Fibroblast of lung (primary cell): Measurements from ENCODE around the gene SH3RF1. TPM values are rescaled to one million over a fixed set of nuclear protein-coding genes. Genes with fewer than 3 reads are reported as not detected.

Experiments used
- DNase-seq, 2 donors: peaks; one replicate each; pipeline versions ENCODE4 v3.0.0 to v3.0.0-alpha.2; 2010; ENCODE audit warnings: low read depth in 2 of 2
- H2AFZ ChIP-seq: 2 replicates; pipeline ENCODE4 v1.5.1; 2012; ENCODE audit warnings: low read length, control low read depth, inconsistent platforms
- H3K27ac ChIP-seq: 2 replicates; pipeline ENCODE4 v1.5.1; 2011; ENCODE audit warnings: low read length, control low read depth; ENCODE audit not compliant: insufficient read depth
- H3K27me3 ChIP-seq: 2 replicates; pipeline ENCODE4 v1.5.1; 2011; ENCODE audit warnings: mild to moderate bottlenecking, low read length; ENCODE audit not compliant: control insufficient read depth, insufficient read depth
- H3K36me3 ChIP-seq: 2 replicates; pipeline ENCODE4 v1.5.1; 2011; ENCODE audit warnings: low read length; ENCODE audit not compliant: control insufficient read depth, insufficient read depth
- H3K4me1 ChIP-seq: 2 replicates; pipeline ENCODE4 v1.5.1; 2011; ENCODE audit warnings: low read length; ENCODE audit not compliant: control insufficient read depth, insufficient read depth; ENCODE audit errors: extremely low read depth
- H3K4me2 ChIP-seq: 2 replicates; pipeline ENCODE4 v1.5.1; 2011; ENCODE audit warnings: low read length, control low read depth; ENCODE audit not compliant: insufficient read depth; ENCODE audit errors: extremely low read depth
- H3K4me3 ChIP-seq, 4 experiments: fragments of 200-600 bp in 1 of 4; sonication (generic) in 1 of 4; replicated peaks in 1 of 4; 2 replicates each; pipeline ENCODE4 v1.5.1; 2011 to 2016; ENCODE audit warnings: low read length in 4 of 4, low read depth in 3 of 4, mild to moderate bottlenecking in 3 of 4, control low read depth in 2 of 4, inconsistent platforms in 1 of 4, mixed read lengths in 1 of 4; ENCODE audit not compliant: insufficient read depth in 1 of 4; ENCODE audit errors: control extremely low read depth in 1 of 4
- H3K79me2 ChIP-seq: 2 replicates; pipeline ENCODE4 v1.5.1; 2012; ENCODE audit warnings: mild to moderate bottlenecking, low read length, inconsistent platforms; ENCODE audit not compliant: control insufficient read depth, insufficient read depth
- H3K9ac ChIP-seq: 2 replicates; pipeline ENCODE4 v1.5.1; 2011; ENCODE audit warnings: mild to moderate bottlenecking, low read length, control low read depth; ENCODE audit not compliant: insufficient read depth
- H3K9me3 ChIP-seq: 2 replicates; pipeline ENCODE4 v1.5.1; 2012; ENCODE audit warnings: low read depth, low read length; ENCODE audit not compliant: control insufficient read depth, insufficient read depth
- H4K20me1 ChIP-seq: 2 replicates; pipeline ENCODE4 v1.5.1; 2011; ENCODE audit warnings: low read length; ENCODE audit not compliant: control insufficient read depth, insufficient read depth; ENCODE audit errors: extremely low read depth
- EZH2 ChIP-seq: IDR thresholded peaks from 2 replicates; pipeline ENCODE4 v1.5.1; 2012; ENCODE audit warnings: low read length, control low read depth, mild to moderate bottlenecking; ENCODE audit errors: missing control alignments
- polyA plus RNA-seq, 2 donors: library from polyadenylated mRNA; depleted of rRNA in 1 of 2; stranded (reverse) in 1 of 2; unstranded in 1 of 2; fragments of >200 nt; gene quantifications; 2 replicates each; pipeline ENCODE4 v1.2.1, GENCODE V29; 2011 to 2012; ENCODE audit warnings: missing spikeins in 1 of 2
- total RNA-seq: library from RNA; depleted of rRNA; stranded (reverse); fragments of >200 nt; gene quantifications from 2 replicates; pipeline ENCODE4 v1.2.1, GENCODE V29; 2014
- TF ChIP-seq, protein P1 (sequence below), 2 donors: IDR thresholded peaks in 1 of 2; conservative IDR thresholded peaks in 1 of 2; 1 replicate in 1 of 2; 2 replicates in 1 of 2; pipeline ENCODE4 v1.5.1; 2011 to 2012; ENCODE audit warnings: low read length in 2 of 2, control low read depth in 1 of 2, inconsistent platforms in 1 of 2, low read depth in 1 of 2, mild to moderate bottlenecking in 1 of 2

SH3RF1 gene
- total and polyA plus RNA-seq, 2 donors (not counting 1 experiment from before 2014, with no cell fraction given), result 13.0 to 18.8 TPM

DNA sequence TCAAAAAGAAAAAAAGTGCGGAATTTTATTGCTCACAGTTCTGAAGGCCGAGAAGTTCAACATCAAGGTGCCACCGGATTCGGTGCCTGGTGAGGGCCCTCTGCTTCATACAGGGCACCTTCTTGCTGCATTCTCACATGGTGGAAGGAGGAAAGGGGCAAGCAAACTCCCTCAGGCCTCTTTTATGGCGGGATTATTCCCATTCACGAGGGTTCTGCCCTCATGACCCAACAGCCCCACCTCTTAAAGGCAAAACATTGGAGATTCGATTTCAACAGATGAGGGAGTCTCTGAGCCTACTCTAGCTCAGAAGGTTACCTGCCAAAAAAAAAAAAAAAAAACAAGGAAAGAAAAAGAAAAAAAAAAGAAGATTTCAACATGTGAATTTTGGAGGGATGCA lies 196.6 kb downstream of the SH3RF1 start:
- TF ChIP-seq, protein P1, sequence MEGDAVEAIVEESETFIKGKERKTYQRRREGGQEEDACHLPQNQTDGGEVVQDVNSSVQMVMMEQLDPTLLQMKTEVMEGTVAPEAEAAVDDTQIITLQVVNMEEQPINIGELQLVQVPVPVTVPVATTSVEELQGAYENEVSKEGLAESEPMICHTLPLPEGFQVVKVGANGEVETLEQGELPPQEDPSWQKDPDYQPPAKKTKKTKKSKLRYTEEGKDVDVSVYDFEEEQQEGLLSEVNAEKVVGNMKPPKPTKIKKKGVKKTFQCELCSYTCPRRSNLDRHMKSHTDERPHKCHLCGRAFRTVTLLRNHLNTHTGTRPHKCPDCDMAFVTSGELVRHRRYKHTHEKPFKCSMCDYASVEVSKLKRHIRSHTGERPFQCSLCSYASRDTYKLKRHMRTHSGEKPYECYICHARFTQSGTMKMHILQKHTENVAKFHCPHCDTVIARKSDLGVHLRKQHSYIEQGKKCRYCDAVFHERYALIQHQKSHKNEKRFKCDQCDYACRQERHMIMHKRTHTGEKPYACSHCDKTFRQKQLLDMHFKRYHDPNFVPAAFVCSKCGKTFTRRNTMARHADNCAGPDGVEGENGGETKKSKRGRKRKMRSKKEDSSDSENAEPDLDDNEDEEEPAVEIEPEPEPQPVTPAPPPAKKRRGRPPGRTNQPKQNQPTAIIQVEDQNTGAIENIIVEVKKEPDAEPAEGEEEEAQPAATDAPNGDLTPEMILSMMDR (conservative IDR thresholded peaks at IDR 0.05 in 1 of 2, IDR thresholded peaks at IDR 0.05 in 1 of 2; ENCODE audit: low read depth in 1 of 2, low read length in 2 of 2), result no peak
- TF ChIP-seq EZH2, result no peak
- Histone ChIP-seq H3K4me1 (no peaks in the 10 kb centered on the region), H4K20me1 (no peaks in the 10 kb centered on the region), H3K36me3 (no peaks in the 10 kb centered on the region), H3K27me3 (no peaks in the 10 kb centered on the region), H3K27ac (no peak overlapping the region), H3K4me3 (no peak overlapping the region), H3K4me2 (no peak overlapping the region), H3K9ac (no peak overlapping the region), H3K79me2 (no peaks in the 10 kb centered on the region), H3K9me3 (no peaks in the 10 kb centered on the region), H2AFZ (no peak overlapping the region)
- DNase-seq, result no peak

DNA sequence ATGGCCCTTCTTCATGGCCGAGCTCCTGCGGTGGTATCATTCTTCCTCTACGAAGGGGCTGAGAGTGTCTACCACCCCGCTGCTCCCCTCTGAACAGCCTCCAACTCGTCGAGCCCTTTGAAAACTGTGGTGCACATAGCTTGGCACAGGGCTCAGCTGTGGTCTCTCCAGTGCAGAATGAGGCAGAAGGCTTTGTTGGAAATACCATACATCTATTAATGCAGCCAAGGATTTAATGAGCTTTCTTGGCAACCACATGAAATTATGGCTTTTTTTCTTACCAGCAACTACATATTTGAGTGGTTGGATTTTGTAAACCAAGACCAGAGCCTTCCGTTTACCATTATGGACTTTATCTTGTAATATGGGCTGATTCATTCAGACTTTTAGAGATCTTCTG lies 199.0 kb downstream of the SH3RF1 start:
- no peaks in the 10 kb centered on the region for H3K79me2 ChIP-seq
- H3K9me3 ChIP-seq, result no peaks in the 10 kb centered on the region
- H3K36me3 ChIP-seq, result no peaks in the 10 kb centered on the region
- H3K27me3 ChIP-seq, result no peaks in the 10 kb centered on the region
- no peak overlapping the region for H3K27ac ChIP-seq
- no peak overlapping the region for H3K4me3 ChIP-seq
- H4K20me1 ChIP-seq, result no peaks in the 10 kb centered on the region
- DNase-seq, result peak in 1 of 2 donors; percentile 77
- no peak overlapping the region for H3K9ac ChIP-seq
- H3K4me1 ChIP-seq, result no peaks in the 10 kb centered on the region
- no peak for TF ChIP-seq EZH2
- TF ChIP-seq, protein P1 (conservative IDR thresholded peaks at IDR 0.05 in 1 of 2, IDR thresholded peaks at IDR 0.05 in 1 of 2; ENCODE audit: low read depth in 1 of 2, low read length in 2 of 2), result no peak
- no peak overlapping the region for H2AFZ ChIP-seq
- no peak overlapping the region for H3K4me2 ChIP-seq

DNA sequence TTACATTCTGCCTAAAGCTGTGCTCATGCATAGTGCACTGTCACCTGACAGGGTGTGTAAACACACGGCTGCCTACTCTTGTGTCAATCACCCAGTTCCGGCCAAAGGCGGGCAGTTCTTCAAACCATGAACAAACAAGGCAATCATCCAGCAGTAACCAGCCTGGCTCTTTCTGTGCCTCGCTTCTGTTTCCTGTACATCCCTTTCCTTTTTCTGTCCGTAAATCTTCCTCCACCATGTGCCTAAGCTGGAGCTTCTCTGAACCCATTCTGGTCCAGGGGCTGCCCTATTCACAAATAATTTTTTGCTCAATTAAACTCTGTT lies 199.9 kb downstream of the SH3RF1 start:
- no peak overlapping the region for H3K4me3 ChIP-seq

More for the DNA sequence above, 199.9 kb downstream of the SH3RF1 start:
- H3K27ac ChIP-seq, result no peak overlapping the region
- H3K9ac ChIP-seq, result no peak overlapping the region
- no peaks in the 10 kb centered on the region for H3K79me2 ChIP-seq
- no peak overlapping the region for H3K4me2 ChIP-seq
- no peaks in the 10 kb centered on the region for H3K27me3 ChIP-seq
- DNase-seq, result peak in 1 of 2 donors; percentile 64
- H4K20me1 ChIP-seq, result no peaks in the 10 kb centered on the region
- no peak for TF ChIP-seq EZH2
- TF ChIP-seq, protein P1 (conservative IDR thresholded peaks at IDR 0.05 in 1 of 2, IDR thresholded peaks at IDR 0.05 in 1 of 2; ENCODE audit: low read depth in 1 of 2, low read length in 2 of 2), result no peak
- no peaks in the 10 kb centered on the region for H3K9me3 ChIP-seq
- no peaks in the 10 kb centered on the region for H3K36me3 ChIP-seq
- no peak overlapping the region for H2AFZ ChIP-seq
- no peaks in the 10 kb centered on the region for H3K4me1 ChIP-seq
